Endothelial cell of umbilical vein (primary cell): ENCODE data around the gene IGF2R. TPM values are rescaled to one million over a fixed set of nuclear protein-coding genes. Genes with fewer than 3 reads are reported as not detected.

Source experiments
- BruUV-seq: library from RNA; stranded (reverse); fragments of 400-500 nt; replicated peaks from 2 replicates; lab custom pipeline; 2021; lab: Mats Ljungman, UMichigan
- CTCF ChIA-PET: fragments of 300-600, 350-600 bp; sonication (Branson Sonifier 250); formaldehyde crosslinking; loops from one replicate; lab custom pipeline; 2021; ENCODE audit warnings: antibody characterized with exemption, inconsistent platforms; lab: Charles Lee
- POLR2A ChIA-PET: fragments of 300-600, 350-600 bp; sonication (Branson Sonifier 250); formaldehyde crosslinking; loops from one replicate; lab custom pipeline; 2021; ENCODE audit warnings: antibody characterized with exemption, inconsistent platforms; lab: Charles Lee
- DNase-seq: peaks from one replicate; pipeline ENCODE4 v3.0.0-alpha.2; 2011; ENCODE audit warnings: low read depth, low spot score
- FAIRE-seq: peaks from 2 replicates; lab custom pipeline; 2011; peaks lifted over from hg19 to GRCh38; lab: Jason Lieb, UNC
- H2AFZ ChIP-seq: 2 replicates; pipeline ENCODE4 v1.6.0; 2012; ENCODE audit warnings: low read depth, low read length, control low read depth, inconsistent platforms
- H3K27ac ChIP-seq: 2 replicates; pipeline ENCODE4 v1.5.1; 2011; ENCODE audit warnings: low read depth, mild to moderate bottlenecking, control low read depth, low read length, moderate library complexity; ENCODE audit not compliant: insufficient read depth
- H3K27me3 ChIP-seq, 2 experiments: 2 replicates each; pipeline versions ENCODE4 v1.6.0 to v1.6.1; 2011; ENCODE audit warnings: low read length in 2 of 2, mixed read lengths in 1 of 2; ENCODE audit not compliant: control insufficient read depth in 2 of 2, insufficient read depth in 2 of 2
- H3K36me3 ChIP-seq, 2 experiments: 2 replicates in 1 of 2; 3 replicates in 1 of 2; pipeline ENCODE4 v1.5.1; 2011; ENCODE audit warnings: low read length in 2 of 2, mild to moderate bottlenecking in 1 of 2, moderate library complexity in 1 of 2; ENCODE audit not compliant: control insufficient read depth in 2 of 2, insufficient read depth in 2 of 2; ENCODE audit errors: extremely low read depth in 1 of 2
- H3K4me1 ChIP-seq: 3 replicates; pipeline ENCODE4 v1.5.1; 2011; ENCODE audit warnings: mild to moderate bottlenecking, low read length; ENCODE audit not compliant: control insufficient read depth, insufficient read depth; ENCODE audit errors: extremely low read depth
- H3K4me2 ChIP-seq: 2 replicates; pipeline ENCODE4 v1.6.1; 2011; ENCODE audit warnings: low read length, control low read depth, mixed read lengths; ENCODE audit not compliant: insufficient read depth
- H3K4me3 ChIP-seq, 3 experiments: fragments of 200-600 bp in 1 of 3; sonication (generic), shearing (Covaris generic) in 1 of 3; replicated peaks in 1 of 3; 2 replicates each; pipeline ENCODE4 v1.5.1; 2011 to 2016; ENCODE audit warnings: control low read depth in 3 of 3, low read length in 3 of 3, mild to moderate bottlenecking in 2 of 3, inconsistent platforms in 1 of 3, low read depth in 1 of 3, moderate library complexity in 1 of 3; ENCODE audit not compliant: insufficient read depth in 1 of 3
- H3K79me2 ChIP-seq: 2 replicates; pipeline ENCODE4 v1.6.0; 2012; ENCODE audit warnings: low read length, inconsistent platforms; ENCODE audit not compliant: control insufficient read depth, insufficient read depth
- H3K9ac ChIP-seq: replicated peaks from 2 replicates; pipeline ENCODE3; 2011; ENCODE audit warnings: low read length, control low read depth; ENCODE audit not compliant: insufficient read depth; ENCODE audit errors: extremely low read depth
- H3K9me1 ChIP-seq: replicated peaks from 3 replicates; pipeline ENCODE4 v1.6.0; 2011; ENCODE audit warnings: mild to moderate bottlenecking, low read length; ENCODE audit not compliant: control insufficient read depth, insufficient read depth; ENCODE audit errors: extremely low read depth
- H3K9me3 ChIP-seq: replicated peaks from 2 replicates; pipeline ENCODE4 v1.5.1; 2012; ENCODE audit warnings: low read length, inconsistent platforms; ENCODE audit not compliant: control insufficient read depth, insufficient read depth
- H4K20me1 ChIP-seq: replicated peaks from 2 replicates; pipeline ENCODE3; 2011; ENCODE audit warnings: mild to moderate bottlenecking, low read length; ENCODE audit not compliant: control insufficient read depth, insufficient read depth; ENCODE audit errors: extremely low read depth
- FOS ChIP-seq: IDR thresholded peaks from 2 replicates; pipeline ENCODE4 v1.6.1; 2011; ENCODE audit warnings: mild to moderate bottlenecking, low read length, moderate library complexity, borderline replicate concordance; ENCODE audit not compliant: insufficient read depth
- GATA2 ChIP-seq: IDR thresholded peaks from 2 replicates; pipeline ENCODE4 v1.7.0; 2011; ENCODE audit warnings: low read depth, mild to moderate bottlenecking, moderate library complexity, mixed read lengths, low read length; ENCODE audit not compliant: insufficient read length, insufficient read depth
- JUN ChIP-seq: IDR thresholded peaks from 2 replicates; pipeline ENCODE4 v1.6.1; 2011; ENCODE audit warnings: borderline replicate concordance, low read depth; ENCODE audit not compliant: insufficient read length, insufficient read depth
- MYC ChIP-seq: IDR thresholded peaks from one replicate; pipeline ENCODE4 v1.6.1; 2011; ENCODE audit warnings: mild to moderate bottlenecking, low read depth, low read length
- POLR2A ChIP-seq: IDR thresholded peaks from 2 replicates; pipeline ENCODE4 v1.6.1; 2012; ENCODE audit warnings: low read depth, mild to moderate bottlenecking, control low read depth, low read length
- POLR2AphosphoS5 ChIP-seq: IDR thresholded peaks from 2 replicates; pipeline ENCODE4 v1.6.1; 2012; ENCODE audit warnings: low read depth, mild to moderate bottlenecking, control low read depth, low read length, moderate library complexity; ENCODE audit not compliant: insufficient read depth
- dilution Hi-C: fragments of 300-500 bp; cut with MboI; formaldehyde crosslinking; loops from one replicate; pipeline ENCODE4 v1.15.0; 2019; ENCODE audit warnings: low sequenced_read_pairs; ENCODE audit not compliant: extremely low pct_ligation_motif_present
- intact Hi-C: fragments of 100-400 bp; cut with micrococcal nuclease; formaldehyde crosslinking; loops from one replicate; pipeline ENCODE4 v1.10.0; 2022
- polyA plus RNA-seq, 4 experiments: library from polyadenylated mRNA; depleted of rRNA in 3 of 4; stranded (reverse) in 3 of 4; unstranded in 1 of 4; fragments of >200 nt; gene quantifications; 2 replicates each; pipeline versions ENCODE4 v1.2.1 to v1.2.3, GENCODE V29; 2011 to 2012; ENCODE audit warnings: missing spikeins in 1 of 4
- total RNA-seq: library from RNA; stranded (reverse); gene quantifications from 2 replicates; pipeline ENCODE4 v1.2.3, GENCODE V29; 2021
- TF ChIP-seq, protein P1 (sequence below), 2 donors: IDR thresholded peaks; 1 replicate in 1 of 2; 2 replicates in 1 of 2; pipeline ENCODE4 v1.5.1; 2011; ENCODE audit warnings: low read length in 2 of 2, mild to moderate bottlenecking in 2 of 2, moderate library complexity in 2 of 2, control low read depth in 1 of 2, inconsistent platforms in 1 of 2, low read depth in 1 of 2; ENCODE audit not compliant: insufficient read depth in 1 of 2; ENCODE audit errors: extremely low read depth in 1 of 2
- TF ChIP-seq, protein P2 (sequence below): IDR thresholded peaks from 2 replicates; pipeline ENCODE4 v1.6.1; 2011; ENCODE audit not compliant: insufficient read depth, insufficient read length

IGF2R gene
- total and polyA plus RNA-seq, 2 donors (not counting 3 experiments of a cell fraction or from before 2014, with no cell fraction given), result 16.3 to 60.2 TPM

DNA sequence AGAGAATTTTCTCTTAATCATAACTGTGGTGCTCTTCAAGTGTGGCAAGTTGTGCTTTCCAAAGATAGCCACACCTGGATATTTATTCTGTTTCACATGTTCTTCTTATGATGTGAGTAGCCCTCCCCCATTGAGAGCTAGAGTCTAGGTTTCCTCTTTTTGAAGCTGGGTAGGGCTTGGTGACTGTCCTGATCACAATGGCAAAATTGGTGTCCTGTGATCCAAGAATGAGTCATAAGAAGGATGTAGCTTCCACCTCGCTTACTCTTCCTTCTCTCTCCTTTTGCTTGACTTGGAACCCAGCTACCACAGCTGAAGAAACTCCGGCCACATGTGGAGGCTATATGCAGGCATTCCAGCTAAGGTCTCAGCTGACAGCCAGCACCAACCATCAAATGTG is 7.4 kb upstream of the IGF2R start:
- H3K36me3 ChIP-seq, result no peaks in the 10 kb centered on the region
- ChIA-PET POLR2A (no interaction called here), CTCF (no interaction called here)
- intact Hi-C loops (no loop called here), dilution Hi-C loops (no loop called here)
- H3K79me2 ChIP-seq, result no peaks in the 10 kb centered on the region
- no peak overlapping the region for H3K9ac ChIP-seq
- no peaks in the 10 kb centered on the region for H3K9me1 ChIP-seq
- peaks cover 10 to 19% of the 10 kb centered on the region in 2 experiments for H3K27me3 ChIP-seq
- DNase-seq (no peak), FAIRE-seq (no peak)
- TF ChIP-seq POLR2AphosphoS5 (no peak), FOS (no peak), JUN (no peak), POLR2A (no peak), GATA2 (no peak), MYC (no peak)
- TF ChIP-seq, protein P1, sequence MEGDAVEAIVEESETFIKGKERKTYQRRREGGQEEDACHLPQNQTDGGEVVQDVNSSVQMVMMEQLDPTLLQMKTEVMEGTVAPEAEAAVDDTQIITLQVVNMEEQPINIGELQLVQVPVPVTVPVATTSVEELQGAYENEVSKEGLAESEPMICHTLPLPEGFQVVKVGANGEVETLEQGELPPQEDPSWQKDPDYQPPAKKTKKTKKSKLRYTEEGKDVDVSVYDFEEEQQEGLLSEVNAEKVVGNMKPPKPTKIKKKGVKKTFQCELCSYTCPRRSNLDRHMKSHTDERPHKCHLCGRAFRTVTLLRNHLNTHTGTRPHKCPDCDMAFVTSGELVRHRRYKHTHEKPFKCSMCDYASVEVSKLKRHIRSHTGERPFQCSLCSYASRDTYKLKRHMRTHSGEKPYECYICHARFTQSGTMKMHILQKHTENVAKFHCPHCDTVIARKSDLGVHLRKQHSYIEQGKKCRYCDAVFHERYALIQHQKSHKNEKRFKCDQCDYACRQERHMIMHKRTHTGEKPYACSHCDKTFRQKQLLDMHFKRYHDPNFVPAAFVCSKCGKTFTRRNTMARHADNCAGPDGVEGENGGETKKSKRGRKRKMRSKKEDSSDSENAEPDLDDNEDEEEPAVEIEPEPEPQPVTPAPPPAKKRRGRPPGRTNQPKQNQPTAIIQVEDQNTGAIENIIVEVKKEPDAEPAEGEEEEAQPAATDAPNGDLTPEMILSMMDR (IDR thresholded peaks at IDR 0.05; ENCODE audit: extremely low read depth in 1 of 2, insufficient read depth in 1 of 2, low read depth in 1 of 2, low read length in 2 of 2), result no peak
- TF ChIP-seq, protein P2, sequence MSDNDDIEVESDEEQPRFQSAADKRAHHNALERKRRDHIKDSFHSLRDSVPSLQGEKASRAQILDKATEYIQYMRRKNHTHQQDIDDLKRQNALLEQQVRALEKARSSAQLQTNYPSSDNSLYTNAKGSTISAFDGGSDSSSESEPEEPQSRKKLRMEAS, result no peak
- H3K4me3 ChIP-seq, result no peak overlapping the region
- no peak overlapping the region for H2AFZ ChIP-seq
- no peaks in the 10 kb centered on the region for H4K20me1 ChIP-seq
- no peaks in the 10 kb centered on the region for H3K4me1 ChIP-seq
- no peak overlapping the region for H3K27ac ChIP-seq
- H3K4me2 ChIP-seq, result no peak overlapping the region
- no peaks in the 10 kb centered on the region for H3K9me3 ChIP-seq
- no TSS peak for BruUV-seq
